Activated CD4-positive, CD25-positive, alpha-beta regulatory T cell (primary cell): Measurements from ENCODE around the gene ABHD3.
"Not testable (repeated sequence)": the region's sequence is repeated elsewhere in the genome, so short reads cannot be mapped to it uniquely, and the experiment has no call there.

ENCODE experiments used
- DNase-seq, 4 experiments: peaks; one replicate each; lab custom pipeline; 2025; lab: John Stamatoyannopoulos, UW

Gene ABHD3

DNA sequence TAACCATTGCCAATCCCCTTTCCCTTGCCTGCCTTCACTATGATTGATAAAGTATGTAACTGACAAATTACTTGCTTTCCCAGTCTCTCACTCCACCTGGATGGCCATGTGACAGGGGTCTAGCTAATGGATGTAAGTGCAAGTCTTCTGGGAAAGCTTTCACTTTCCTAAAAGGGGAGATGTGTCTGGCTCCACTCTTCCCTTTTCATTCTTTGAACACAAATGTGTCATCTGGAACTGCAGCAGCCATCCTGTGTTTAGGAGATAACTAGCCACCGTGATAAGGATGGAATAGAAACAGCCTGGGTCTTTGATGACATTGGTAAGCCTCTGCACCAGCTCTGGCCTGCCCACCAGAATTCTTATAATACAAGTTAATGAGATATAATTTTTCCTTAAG lies 54.3 kb downstream of the ABHD3 start:
- DNase-seq: no peak

GRCh38 chr18:21640375-21640774 lies 64.2 kb downstream of the ABHD3 start:
- not testable (repeated sequence) for DNase-seq

DNA sequence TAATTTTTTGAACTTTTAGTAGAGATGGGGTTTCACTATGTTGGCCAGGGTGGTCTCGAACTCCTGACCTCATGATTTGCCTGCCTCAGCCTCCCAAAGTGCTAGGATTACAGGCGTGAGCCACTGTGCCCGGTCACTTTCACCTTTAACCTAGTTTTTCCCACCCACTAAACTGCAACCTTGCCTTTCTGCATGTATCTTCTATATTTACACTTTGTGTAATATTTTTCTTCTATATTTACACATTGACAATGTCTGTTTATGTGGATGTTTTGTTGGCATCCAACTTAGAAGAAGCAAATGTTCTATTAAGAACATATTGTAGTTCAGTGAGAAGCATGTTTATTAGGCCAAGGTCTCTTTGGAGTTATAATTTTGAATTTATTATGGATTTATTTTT lies 65.8 kb downstream of the ABHD3 start:
- DNase-seq: no peak

DNA sequence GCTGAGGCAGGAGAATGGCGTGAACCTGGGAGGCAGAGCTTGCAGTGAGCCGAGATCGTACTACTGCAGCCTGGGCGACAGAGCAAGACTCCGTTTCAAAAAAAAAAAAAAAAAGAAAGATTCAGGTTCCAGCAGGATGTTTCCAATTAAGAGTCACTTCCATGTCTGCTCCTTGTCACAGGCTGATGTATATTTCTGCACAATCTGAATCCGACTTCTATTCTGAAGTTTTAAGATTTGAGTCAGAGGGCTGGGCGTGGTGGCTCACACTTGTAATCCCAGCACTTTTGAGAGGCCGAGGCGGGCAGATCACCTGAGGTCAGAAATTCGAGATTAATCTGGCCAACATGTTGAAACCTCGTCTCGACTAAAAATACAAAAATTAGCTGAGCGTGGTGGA lies 67.8 kb downstream of the ABHD3 start:
- DNase-seq: no peak

- no peak for DNase-seq
Measured at GRCh38 chr18:21634588-21635199, 69.9 kb downstream of the ABHD3 start.

DNA sequence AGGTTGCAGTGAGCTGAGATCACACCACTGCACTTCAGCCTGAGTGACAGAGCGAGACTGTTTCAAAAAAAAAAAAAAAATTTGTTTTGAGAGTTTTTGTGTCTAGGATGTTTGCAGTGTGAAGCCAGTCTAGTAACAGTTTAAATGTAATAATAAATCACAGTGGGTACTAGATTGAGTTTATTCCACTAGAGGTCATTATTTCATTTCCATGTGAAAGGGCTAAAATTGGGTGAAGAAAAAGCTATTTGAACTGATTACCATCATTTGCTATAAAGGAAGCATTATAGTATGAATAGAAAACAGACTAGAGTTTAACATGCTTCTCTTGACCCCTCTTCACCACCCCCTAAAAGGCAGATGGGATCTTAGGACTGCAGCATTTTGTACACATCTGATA lies 72.2 kb downstream of the ABHD3 start:
- DNase-seq: no peak

GRCh38 chr18:21629089-21629832 lies 75.3 kb downstream of the ABHD3 start:
- no peak for DNase-seq

- not testable (repeated sequence) for DNase-seq
Measured at GRCh38 chr18:21621640-21622039, 82.9 kb downstream of the ABHD3 start.

- peak; percentile 79 to 84 (median 81) for DNase-seq
Measured at GRCh38 chr18:21612125-21613039, 92.2 kb downstream of the ABHD3 start, which contains the start of gene SNRPD1. Gene SNRPD1, plus strand, starts transcription at chr18:21612314. Its CDS starts 116 bp downstream, at chr18:21612430.

GRCh38 chr18:21611401-21612124 lies 93.0 kb downstream of the ABHD3 start:
- DNase-seq: not testable (repeated sequence)

- DNase-seq: no peak
Measured at GRCh38 chr18:21605213-21605612, 99.4 kb downstream of the ABHD3 start.

GRCh38 chr18:21604671-21605070 lies 99.9 kb downstream of the ABHD3 start:
- no peak for DNase-seq

GRCh38 chr18:21602299-21602587 lies 102.3 kb downstream of the ABHD3 start:
- DNase-seq: no peak
